Thymus (tissue), 11 donors: ENCODE data around the gene AGAP3. TPM values are rescaled to one million over a fixed set of nuclear protein-coding genes. Genes with fewer than 3 reads are reported as not detected.

Source experiments
- DNase-seq, 9 donors: peaks; one replicate each; pipeline ENCODE4 v3.0.0-alpha.2; 2013; ENCODE audit warnings: low spot score in 9 of 9, low read depth in 6 of 9, missing footprints in 1 of 9
- H3K27ac ChIP-seq, 2 donors: one replicate each; pipeline ENCODE4 v1.5.1; 2013; ENCODE audit warnings: control low read depth in 1 of 2, low read depth in 1 of 2, low read length in 1 of 2, mild to moderate bottlenecking in 1 of 2, moderate library complexity in 1 of 2
- H3K27me3 ChIP-seq, 2 donors: one replicate each; pipeline ENCODE4 v1.5.1; 2013; ENCODE audit warnings: low read length in 1 of 2; ENCODE audit not compliant: control insufficient read depth in 2 of 2, insufficient read depth in 1 of 2
- H3K36me3 ChIP-seq, 2 donors: one replicate each; pipeline ENCODE4 v1.5.1; 2013; ENCODE audit warnings: low read length in 1 of 2, mild to moderate bottlenecking in 1 of 2, moderate library complexity in 1 of 2; ENCODE audit not compliant: control insufficient read depth in 2 of 2, insufficient read depth in 2 of 2
- H3K4me1 ChIP-seq, 2 donors: one replicate each; pipeline ENCODE4 v1.5.1; 2013; ENCODE audit warnings: low read length in 2 of 2; ENCODE audit not compliant: control insufficient read depth in 2 of 2, insufficient read depth in 2 of 2
- H3K4me3 ChIP-seq, 2 donors: one replicate each; pipeline ENCODE4 v1.5.1; 2013; ENCODE audit warnings: low read length in 2 of 2, control low read depth in 1 of 2, mild to moderate bottlenecking in 1 of 2
- H3K9me3 ChIP-seq, 2 donors: one replicate each; pipeline ENCODE4 v1.5.1; 2013; ENCODE audit warnings: low read length in 1 of 2, mild to moderate bottlenecking in 1 of 2; ENCODE audit not compliant: control insufficient read depth in 2 of 2, insufficient read depth in 1 of 2
- WGBS: extraction: QIAGEN DNeasy Blood & Tissue Kit; methylation state at CpG from one replicate; pipeline ENCODE4 v1.1.7; 2013; 5-methylcytosine and 5-hydroxymethylcytosine counted together
- polyA plus RNA-seq: library from polyadenylated mRNA; stranded (reverse); fragments of 200-250 nt; gene quantifications from one replicate; pipeline ENCODE4 v1.2.3, GENCODE V29; 2013
- total RNA-seq: library from RNA; stranded (reverse); fragments of 120-200 nt; gene quantifications from one replicate; pipeline ENCODE4 v1.2.4, GENCODE V29; 2013
- donor health status: healthy.

Gene AGAP3
- total and polyA plus RNA-seq, 2 donors, result 8.2 to 43.2 TPM

DNA sequence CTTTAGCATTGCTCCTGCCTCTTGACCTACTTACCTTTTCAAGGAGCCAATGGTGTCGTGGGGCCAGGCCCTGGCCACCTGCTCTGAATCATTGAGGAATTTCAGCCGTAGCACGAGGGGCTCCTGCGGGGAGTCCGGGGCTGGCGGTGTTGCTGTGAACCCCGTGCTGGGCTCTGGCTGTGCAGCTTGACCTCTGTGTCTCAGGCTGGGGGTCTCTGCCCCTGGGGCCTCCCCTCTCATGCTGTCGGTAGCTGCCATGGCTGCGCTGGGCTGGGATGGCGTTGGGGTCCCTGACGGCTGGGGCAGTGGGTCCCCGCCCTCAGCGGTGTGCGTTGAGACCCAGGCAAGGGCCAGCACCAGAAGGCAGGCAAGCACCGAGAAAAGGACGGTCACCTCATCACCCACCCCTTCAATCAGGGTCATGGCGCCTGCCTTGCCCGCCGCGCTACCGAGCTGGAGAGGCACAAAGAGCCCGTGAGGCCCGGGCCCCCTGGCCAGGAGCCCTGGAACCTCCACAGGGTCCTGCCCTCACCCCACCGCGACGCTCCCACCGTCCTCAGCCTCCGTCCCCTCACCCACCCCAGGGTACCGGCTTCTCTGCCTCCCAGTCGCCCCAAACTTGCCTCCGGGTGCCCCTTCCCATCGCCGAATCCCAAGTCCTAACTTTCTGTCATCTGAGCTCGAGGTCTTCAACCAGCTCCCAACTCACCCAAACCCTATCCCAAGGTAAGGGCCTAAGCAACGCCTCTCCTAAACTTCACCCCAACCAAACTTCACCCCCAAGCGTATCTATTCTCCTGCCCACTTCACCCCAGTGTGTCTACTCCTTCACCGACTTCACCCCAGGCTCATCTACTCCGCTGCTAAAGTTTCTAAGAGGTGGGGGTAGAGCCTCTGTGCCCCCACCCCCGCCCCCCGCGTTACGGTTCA, 3.9 kb upstream of the AGAP3 start:
- peak overlapping the region in 1 of 2 donors; percentile 64 for H3K27ac ChIP-seq
- no peak for DNase-seq
- H3K4me3 ChIP-seq, result peak overlapping the region; percentile 76 to 91
- H3K9me3 ChIP-seq, result no peaks in the 10 kb centered on the region
- peaks cover 36 to 37% of the 10 kb centered on the region in 2 donors for H3K27me3 ChIP-seq
- H3K36me3 ChIP-seq, result peaks cover 3 to 12% of the 10 kb centered on the region in 2 donors
- 70% methylated on average over 42 of the region's 42 CpGs for WGBS
- peaks cover 29 to 54% of the 10 kb centered on the region in 2 donors for H3K4me1 ChIP-seq

DNA sequence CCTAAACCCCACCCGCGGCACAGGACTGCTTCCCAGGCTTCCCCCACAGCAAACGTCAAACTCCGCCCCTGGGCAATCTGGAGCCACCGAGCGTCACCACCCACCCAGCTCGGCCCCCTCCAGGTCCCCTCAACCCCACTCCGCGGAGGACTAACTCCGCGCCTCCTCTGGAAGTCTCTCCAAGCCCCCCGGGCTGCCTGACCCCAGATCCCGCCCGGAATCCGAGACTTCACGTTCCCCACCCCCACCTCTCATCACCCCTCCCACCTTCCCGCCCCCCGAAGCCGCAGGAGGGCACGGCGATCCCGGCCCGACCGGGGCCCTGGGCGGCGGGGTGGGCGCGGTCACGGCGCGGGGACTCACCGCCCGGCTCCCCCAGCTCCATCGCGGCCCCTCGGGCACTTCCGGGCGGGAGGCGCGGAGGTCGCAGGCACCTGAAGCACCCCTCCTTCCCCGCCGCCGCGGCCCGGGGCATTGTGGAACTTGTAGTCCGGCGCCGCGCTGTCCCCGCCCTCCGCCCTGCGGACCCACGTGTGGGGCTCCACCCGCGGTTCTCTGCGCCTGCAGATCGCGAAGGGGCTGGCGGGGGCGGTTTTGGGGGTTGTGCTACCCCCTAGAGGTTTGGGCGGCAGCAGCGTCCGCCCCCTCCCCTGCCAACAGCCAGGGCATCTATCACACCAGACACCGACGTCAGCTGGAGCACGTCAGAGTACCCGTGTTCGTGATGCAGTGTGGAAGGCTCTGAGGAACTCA, 3.0 kb upstream of the AGAP3 start, which contains the start of gene TMUB1:
Gene TMUB1 (minus strand): TSS at position 423 of the 753 bp plus-strand sequence. CDS start 930 bp downstream, outside the sequence.
- DNase-seq, result peak in 6 of 9 donors; percentile 61 to 88 (median 74)
- no peaks in the 10 kb centered on the region for H3K9me3 ChIP-seq
- H3K36me3 ChIP-seq, result peaks cover 0 to 10% of the 10 kb centered on the region in 2 donors
- peaks cover 29 to 58% of the 10 kb centered on the region in 2 donors for H3K4me1 ChIP-seq
- peak within 1 kb of the TSS in 1 of 2 donors; percentile 64 for H3K27ac ChIP-seq
- peaks cover 44% of the 10 kb centered on the region in 2 donors for H3K27me3 ChIP-seq
- WGBS, result under 1% methylated on average over 69 of the region's 69 CpGs
- peak within 1 kb of the TSS; percentile 76 to 91 for H3K4me3 ChIP-seq

DNA sequence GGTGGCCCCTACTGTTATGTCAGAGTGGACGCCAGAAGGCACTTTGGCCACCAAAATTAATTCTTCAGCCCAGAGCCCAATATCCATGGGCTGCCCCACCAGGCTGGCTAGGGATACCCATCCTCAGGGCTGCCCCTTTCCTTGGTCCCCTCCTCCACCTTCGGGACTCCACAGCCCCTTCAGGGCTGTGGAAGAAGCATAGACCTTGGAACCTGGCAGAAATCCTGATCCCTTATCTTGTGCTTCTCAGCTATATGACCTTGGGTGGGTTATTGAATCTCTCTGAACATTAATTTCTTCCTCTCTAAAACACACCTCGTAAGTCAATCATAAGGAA, 2.5 kb upstream of the AGAP3 start:
- 32% methylated on average over 3 of the region's 3 CpGs for WGBS
- H3K9me3 ChIP-seq, result peaks cover 0 to 2% of the 10 kb centered on the region in 2 donors
- H3K36me3 ChIP-seq, result peaks cover 0 to 7% of the 10 kb centered on the region in 2 donors
- peaks cover 25 to 58% of the 10 kb centered on the region in 2 donors for H3K4me1 ChIP-seq
- no peak for DNase-seq
- peaks cover 47 to 49% of the 10 kb centered on the region in 2 donors for H3K27me3 ChIP-seq
- no peak overlapping the region for H3K27ac ChIP-seq
- peak overlapping the region; percentile 76 to 91 for H3K4me3 ChIP-seq

DNA sequence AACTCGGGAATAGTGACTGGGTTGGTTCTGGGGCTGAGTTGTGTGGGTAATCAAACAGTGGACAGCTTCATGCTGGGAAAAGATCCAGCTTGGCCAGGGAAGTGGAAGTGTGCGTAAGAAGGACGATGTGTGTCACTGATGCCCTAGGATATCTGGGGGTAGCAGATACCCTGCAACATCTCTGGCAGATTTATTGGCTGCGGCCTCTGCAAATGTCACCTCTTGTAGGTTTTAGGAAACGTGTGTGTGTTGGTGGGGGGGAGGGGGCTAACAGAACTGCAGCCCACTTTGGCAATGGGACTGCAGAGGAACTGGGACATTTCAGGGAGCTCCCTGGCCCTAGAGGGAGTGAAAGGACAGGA, 965 bp upstream of the AGAP3 start:
- Histone ChIP-seq H3K9me3 (peaks cover 0 to 4% of the 10 kb centered on the region in 2 donors), H3K27ac (no peak overlapping the region), H3K4me1 (peaks cover 20 to 59% of the 10 kb centered on the region in 2 donors), H3K4me3 (no peak overlapping the region), H3K27me3 (peaks cover 61 to 65% of the 10 kb centered on the region in 2 donors), H3K36me3 (peaks cover 0 to 7% of the 10 kb centered on the region in 2 donors)
- no peak for DNase-seq
- WGBS, result 56% methylated on average over 5 of the region's 5 CpGs

DNA sequence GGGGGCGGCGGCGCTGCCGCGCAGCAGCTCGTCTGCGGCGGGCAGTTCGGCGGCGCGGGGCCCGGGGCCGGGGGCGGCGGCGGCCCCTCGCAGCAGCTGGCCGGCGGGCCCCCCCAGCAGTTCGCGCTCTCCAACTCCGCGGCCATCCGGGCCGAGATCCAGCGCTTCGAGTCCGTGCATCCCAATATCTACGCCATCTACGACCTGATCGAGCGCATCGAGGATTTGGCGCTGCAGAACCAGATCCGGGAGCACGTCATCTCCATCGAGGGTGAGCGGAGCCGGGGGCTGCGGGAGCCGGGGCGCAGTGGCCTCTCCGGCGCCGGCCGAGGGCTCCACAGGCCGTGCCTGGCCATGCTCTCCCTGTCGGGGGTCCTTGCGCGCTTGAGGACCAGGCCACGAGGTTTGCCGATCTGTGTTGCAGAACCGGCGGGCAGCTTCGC, 548 bp downstream of the AGAP3 start:
- DNase-seq, result no peak
- Histone ChIP-seq H3K27me3 (peaks cover 62 to 77% of the 10 kb centered on the region in 2 donors), H3K9me3 (peaks cover 0 to 4% of the 10 kb centered on the region in 2 donors), H3K27ac (peak overlapping the region in 1 of 2 donors; percentile 20), H3K36me3 (peaks cover 0 to 2% of the 10 kb centered on the region in 2 donors), H3K4me1 (peaks cover 12 to 50% of the 10 kb centered on the region in 2 donors), H3K4me3 (peak overlapping the region; percentile 27 to 62)
- WGBS, result 1% methylated on average over 54 of the region's 56 CpGs

DNA sequence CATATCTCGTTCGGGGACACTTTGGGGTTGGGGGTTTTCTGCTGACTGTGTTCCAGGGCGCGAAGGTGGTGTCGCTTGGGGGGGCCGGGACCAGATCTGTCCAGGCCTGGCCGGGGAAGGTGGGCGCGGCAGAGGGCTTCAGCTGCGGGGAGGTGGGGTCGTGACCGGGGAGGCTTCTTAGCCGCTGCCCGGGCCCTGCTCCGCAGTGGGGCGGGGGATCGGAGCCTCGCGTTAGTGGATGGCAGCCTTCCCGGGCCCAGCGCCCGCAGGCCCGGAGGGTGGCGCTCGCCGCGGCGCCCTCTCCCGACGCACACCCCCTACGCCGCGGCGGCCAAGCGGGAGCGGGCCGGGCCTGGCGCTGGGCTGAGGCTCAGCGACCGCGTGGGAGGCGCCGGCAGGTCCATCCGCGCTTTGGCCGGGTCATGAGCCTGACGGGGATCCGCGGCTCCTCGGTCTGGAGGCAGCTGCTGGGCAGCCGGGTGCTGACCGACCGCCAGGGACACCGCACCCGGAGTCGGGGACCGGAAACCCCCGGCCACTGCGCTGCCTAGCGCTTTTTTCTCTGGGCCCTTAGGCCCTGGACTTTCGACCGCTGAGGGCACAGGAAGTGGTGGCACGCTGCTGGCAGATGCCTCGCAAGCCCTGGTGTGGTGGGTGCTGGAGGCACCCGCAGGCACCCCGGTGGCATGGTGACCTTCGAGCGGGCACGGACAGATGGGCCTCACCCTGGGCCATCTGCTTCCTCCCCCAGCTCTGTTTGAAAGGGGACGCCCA, 1.2 kb downstream of the AGAP3 start:
- H3K27me3 ChIP-seq, result peaks cover 62 to 84% of the 10 kb centered on the region in 2 donors
- no peak for DNase-seq
- no peaks in the 10 kb centered on the region for H3K36me3 ChIP-seq
- H3K9me3 ChIP-seq, result peaks cover 0 to 4% of the 10 kb centered on the region in 2 donors
- peaks cover 6 to 44% of the 10 kb centered on the region in 2 donors for H3K4me1 ChIP-seq
- peak overlapping the region; percentile 27 to 62 for H3K4me3 ChIP-seq
- 4% methylated on average over 70 of the region's 70 CpGs for WGBS
- H3K27ac ChIP-seq, result no peak overlapping the region

DNA sequence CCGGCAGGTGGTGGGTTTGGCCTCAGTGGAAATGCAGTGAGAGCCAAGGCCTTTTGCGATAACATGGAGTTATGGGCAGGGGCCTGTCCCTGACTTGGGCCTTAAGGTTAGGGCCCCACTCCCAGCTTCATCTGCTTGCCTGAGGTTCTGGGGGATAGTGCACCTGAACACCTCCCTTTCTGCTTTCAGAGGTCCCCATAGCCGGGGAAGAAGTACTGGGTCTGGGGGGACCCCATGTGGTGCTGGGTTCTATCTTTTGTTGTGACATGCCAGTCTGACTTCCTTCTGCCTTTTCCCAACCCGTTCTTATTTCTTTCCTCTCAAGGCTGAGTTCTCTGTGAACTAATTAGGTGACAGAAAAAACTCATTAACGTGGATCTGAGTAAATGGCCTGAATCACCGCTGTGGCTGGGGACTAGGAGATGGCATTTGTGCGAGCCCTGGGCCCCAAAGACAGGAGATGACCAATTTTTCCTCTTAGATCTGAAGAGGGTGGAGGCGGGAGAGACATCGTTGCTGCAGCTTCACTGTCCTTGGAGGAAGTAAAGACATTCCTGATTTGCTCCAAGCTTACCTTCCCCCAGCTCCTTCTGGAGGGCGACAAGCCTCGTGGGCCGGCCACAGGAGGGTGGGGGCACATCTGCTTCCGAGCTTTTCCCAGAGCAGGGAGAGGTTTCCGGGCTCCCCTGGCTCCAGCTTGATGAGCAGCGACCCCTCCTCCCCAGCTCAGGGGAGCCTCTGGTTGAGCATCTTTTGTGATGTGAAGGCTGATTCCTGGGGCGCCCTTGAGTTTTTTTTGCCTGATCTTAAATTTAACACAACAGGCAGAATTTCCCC, 2.0 kb downstream of the AGAP3 start:
- Histone ChIP-seq H3K36me3 (no peaks in the 10 kb centered on the region), H3K27ac (peak overlapping the region in 1 of 2 donors; percentile 51), H3K27me3 (peaks cover 62 to 90% of the 10 kb centered on the region in 2 donors), H3K4me3 (peak overlapping the region in 1 of 2 donors; percentile 13), H3K4me1 (peaks cover 3 to 41% of the 10 kb centered on the region in 2 donors), H3K9me3 (peaks cover 0 to 4% of the 10 kb centered on the region in 2 donors)
- WGBS, result 40% methylated on average over 16 of the region's 16 CpGs
- no peak for DNase-seq
